Glutamatergic neuron (in vitro differentiated cells): ENCODE measurements around the gene GCLM. TPM values are rescaled to one million over a fixed set of nuclear protein-coding genes. Genes with fewer than 3 reads are reported as not detected.

Source experiments
- DNase-seq: peaks from one replicate; pipeline ENCODE4 v3.0.0; 2022
- H3K27ac Mint-ChIP-seq: one replicate; pipeline ENCODE4 v1.8.0; 2020; ENCODE audit warnings: mild to moderate bottlenecking, mixed read lengths, inconsistent platforms; ENCODE audit not compliant: unreplicated experiment
- H3K27me3 Mint-ChIP-seq: one replicate; pipeline ENCODE4 v1.8.0; 2020; ENCODE audit warnings: mild to moderate bottlenecking, moderate library complexity, mixed read lengths, inconsistent platforms; ENCODE audit not compliant: unreplicated experiment
- H3K36me3 Mint-ChIP-seq: one replicate; pipeline ENCODE4 v1.8.0; 2020; ENCODE audit warnings: mild to moderate bottlenecking, mixed read lengths, inconsistent platforms; ENCODE audit not compliant: unreplicated experiment
- H3K4me1 Mint-ChIP-seq: one replicate; pipeline ENCODE4 v1.8.0; 2020; ENCODE audit warnings: mild to moderate bottlenecking, low read depth, mixed read lengths, inconsistent platforms; ENCODE audit not compliant: unreplicated experiment
- H3K4me3 Mint-ChIP-seq: one replicate; pipeline ENCODE4 v1.8.0; 2020; ENCODE audit warnings: mild to moderate bottlenecking, mixed read lengths, inconsistent platforms; ENCODE audit not compliant: unreplicated experiment
- H3K9me3 Mint-ChIP-seq: one replicate; pipeline ENCODE4 v1.8.0; 2020; ENCODE audit warnings: mild to moderate bottlenecking, moderate library complexity, mixed read lengths, inconsistent platforms; ENCODE audit not compliant: unreplicated experiment
- microRNA-seq: library from miRNA; unstranded; fragments of <30 nt; microRNA quantifications from one replicate; pipeline ENCODE4, GENCODE V29; 2020; ENCODE audit not compliant: unreplicated experiment
- total RNA-seq: library from RNA; stranded (reverse); fragmentation: NEBNext Ultra II Directional; extraction: Animal tissue kit (Norgen Biotek cat#: 25700); gene quantifications from one replicate; pipeline ENCODE4 v1.2.1, GENCODE V29; 2021; ENCODE audit not compliant: unreplicated experiment
- TF ChIP-seq, protein P1 (sequence below): fragments of 200-600 bp; sonication (generic); IDR thresholded peaks from one replicate; pipeline ENCODE4 v1.5.0; 2021; ENCODE audit not compliant: partially characterized antibody, unreplicated experiment

Gene GCLM
- total RNA-seq, 1 donor from 2014 or later = 14.9 TPM

DNA sequence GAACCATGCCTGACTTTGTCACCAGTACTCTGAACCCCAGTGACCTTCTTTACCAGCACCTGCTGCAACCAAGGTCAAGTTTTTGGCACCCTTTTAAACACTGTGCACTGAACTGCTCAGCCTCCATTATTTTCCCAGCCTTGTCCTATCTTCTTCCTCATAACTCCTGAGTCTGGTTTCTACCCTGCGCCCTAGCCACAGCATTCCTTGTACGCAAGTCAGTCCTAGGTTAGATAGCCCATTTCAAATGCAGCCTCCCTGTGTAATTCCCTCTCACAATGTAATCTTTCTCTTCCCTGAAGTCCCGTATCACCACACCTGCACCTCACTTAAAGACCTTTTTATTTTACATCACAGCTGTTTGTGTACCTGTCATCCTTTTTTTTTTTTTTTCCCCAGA, 67.5 kb downstream of the GCLM start:
- Mint-ChIP-seq H3K36me3 (no peaks in the 10 kb centered on the region), H3K4me1 (peaks cover 6% of the 10 kb centered on the region), H3K9me3 (peaks cover 13% of the 10 kb centered on the region), H3K4me3 (no peak overlapping the region), H3K27ac (no peak overlapping the region), H3K27me3 (peaks cover 5% of the 10 kb centered on the region)
- TF ChIP-seq, protein P1, sequence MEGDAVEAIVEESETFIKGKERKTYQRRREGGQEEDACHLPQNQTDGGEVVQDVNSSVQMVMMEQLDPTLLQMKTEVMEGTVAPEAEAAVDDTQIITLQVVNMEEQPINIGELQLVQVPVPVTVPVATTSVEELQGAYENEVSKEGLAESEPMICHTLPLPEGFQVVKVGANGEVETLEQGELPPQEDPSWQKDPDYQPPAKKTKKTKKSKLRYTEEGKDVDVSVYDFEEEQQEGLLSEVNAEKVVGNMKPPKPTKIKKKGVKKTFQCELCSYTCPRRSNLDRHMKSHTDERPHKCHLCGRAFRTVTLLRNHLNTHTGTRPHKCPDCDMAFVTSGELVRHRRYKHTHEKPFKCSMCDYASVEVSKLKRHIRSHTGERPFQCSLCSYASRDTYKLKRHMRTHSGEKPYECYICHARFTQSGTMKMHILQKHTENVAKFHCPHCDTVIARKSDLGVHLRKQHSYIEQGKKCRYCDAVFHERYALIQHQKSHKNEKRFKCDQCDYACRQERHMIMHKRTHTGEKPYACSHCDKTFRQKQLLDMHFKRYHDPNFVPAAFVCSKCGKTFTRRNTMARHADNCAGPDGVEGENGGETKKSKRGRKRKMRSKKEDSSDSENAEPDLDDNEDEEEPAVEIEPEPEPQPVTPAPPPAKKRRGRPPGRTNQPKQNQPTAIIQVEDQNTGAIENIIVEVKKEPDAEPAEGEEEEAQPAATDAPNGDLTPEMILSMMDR = no peak
- no peak for DNase-seq

- H3K4me3 Mint-ChIP-seq = no peak overlapping the region
- no peak for DNase-seq
- H3K4me1 Mint-ChIP-seq = peaks cover 5% of the 10 kb centered on the region
- H3K27ac Mint-ChIP-seq = no peak overlapping the region
- TF ChIP-seq, protein P1 = no peak
- H3K9me3 Mint-ChIP-seq = peaks cover 13% of the 10 kb centered on the region
- peaks cover 5% of the 10 kb centered on the region for H3K36me3 Mint-ChIP-seq
- peaks cover 5% of the 10 kb centered on the region for H3K27me3 Mint-ChIP-seq
These were observed 68.2 kb downstream of the GCLM start for GRCh38 chr1:93840956-93841482.

GRCh38 chr1:93839753-93840152, 69.5 kb downstream of the GCLM start:
- peaks cover 17% of the 10 kb centered on the region for H3K36me3 Mint-ChIP-seq
- H3K4me3 Mint-ChIP-seq = no peak overlapping the region
- TF ChIP-seq, protein P1 = no peak
- no peaks in the 10 kb centered on the region for H3K27me3 Mint-ChIP-seq
- H3K4me1 Mint-ChIP-seq = no peaks in the 10 kb centered on the region
- H3K9me3 Mint-ChIP-seq = peaks cover 7% of the 10 kb centered on the region
- no peak overlapping the region for H3K27ac Mint-ChIP-seq
- DNase-seq = no peak

- no peak overlapping the region for H3K27ac Mint-ChIP-seq
- H3K36me3 Mint-ChIP-seq = peaks cover 22% of the 10 kb centered on the region
- TF ChIP-seq, protein P1 = no peak
- H3K4me1 Mint-ChIP-seq = no peaks in the 10 kb centered on the region
- H3K4me3 Mint-ChIP-seq = no peak overlapping the region
- H3K9me3 Mint-ChIP-seq = peaks cover 8% of the 10 kb centered on the region
- H3K27me3 Mint-ChIP-seq = no peaks in the 10 kb centered on the region
- DNase-seq = no peak
These were observed 69.9 kb downstream of the GCLM start for GRCh38 chr1:93839307-93839706.

- Mint-ChIP-seq H3K9me3 (peaks cover 12% of the 10 kb centered on the region), H3K27ac (no peak overlapping the region), H3K4me3 (no peak overlapping the region), H3K27me3 (peaks cover under 1% of the 10 kb centered on the region), H3K4me1 (no peaks in the 10 kb centered on the region), H3K36me3 (peaks cover 29% of the 10 kb centered on the region)
- TF ChIP-seq, protein P1 = no peak
- DNase-seq = no peak
These were observed 71.3 kb downstream of the GCLM start for GRCh38 chr1:93837961-93838360.

Small RNA genes within 50 kb of the gene (microRNA-seq; reads per million reads assigned to microRNA genes)
- 178 reads per million, percentile 79 among the genes with 10 or more reads in this experiment for gene MIR760

Other genes with a start within 250 kb of the GCLM start
- 12.8 TPM for gene BCAR3, start 227.6 kb downstream of the GCLM start, total RNA-seq
- 54.0 TPM for gene DNTTIP2, start 30.2 kb downstream of the GCLM start, total RNA-seq
- 0.61 TPM for gene ABCA4, start 211.7 kb upstream of the GCLM start, total RNA-seq